ENCODE measurements around the gene BCAS3. TPM values are rescaled to one million over a fixed set of nuclear protein-coding genes. Genes with fewer than 3 reads are reported as not detected.

The BCAS3 gene
- total RNA-seq, 1 donor from 2014 or later = 38.1 TPM

DNA sequence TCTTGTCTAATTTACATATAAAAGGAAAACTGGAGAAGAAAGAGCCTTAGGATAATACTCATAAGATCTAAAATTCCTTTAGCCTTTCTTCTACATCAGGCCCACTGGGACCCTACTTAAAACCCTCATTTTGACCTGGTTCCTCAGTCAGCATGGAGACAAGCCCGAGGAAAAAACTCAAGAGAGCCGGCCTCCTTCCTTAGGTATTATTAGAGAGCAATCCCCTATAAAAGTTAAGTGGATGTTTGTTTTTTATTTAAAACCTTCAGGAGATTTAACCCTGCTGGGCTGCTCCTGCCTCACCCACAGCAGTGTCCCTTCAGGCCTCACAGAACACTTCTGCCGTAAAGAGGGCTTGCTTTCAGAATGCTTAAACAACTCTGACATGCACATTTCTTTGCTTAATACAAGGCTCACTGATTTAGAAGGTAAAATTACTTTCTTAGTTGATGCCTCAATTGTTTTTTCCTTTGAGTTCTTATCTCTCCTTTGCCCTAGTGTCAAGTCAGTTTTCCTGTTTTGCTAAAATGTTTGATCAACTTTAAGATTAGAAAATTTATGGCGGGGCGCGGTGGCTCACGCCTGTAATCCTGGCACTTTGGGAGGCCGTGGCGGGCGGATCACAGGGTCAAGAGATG lies 576.4 kb downstream of the BCAS3 start:
- H3K4me1 Mint-ChIP-seq (ENCODE audit: unreplicated experiment) = peaks cover 21% of the 10 kb centered on the region
- TF ChIP-seq, protein P1, sequence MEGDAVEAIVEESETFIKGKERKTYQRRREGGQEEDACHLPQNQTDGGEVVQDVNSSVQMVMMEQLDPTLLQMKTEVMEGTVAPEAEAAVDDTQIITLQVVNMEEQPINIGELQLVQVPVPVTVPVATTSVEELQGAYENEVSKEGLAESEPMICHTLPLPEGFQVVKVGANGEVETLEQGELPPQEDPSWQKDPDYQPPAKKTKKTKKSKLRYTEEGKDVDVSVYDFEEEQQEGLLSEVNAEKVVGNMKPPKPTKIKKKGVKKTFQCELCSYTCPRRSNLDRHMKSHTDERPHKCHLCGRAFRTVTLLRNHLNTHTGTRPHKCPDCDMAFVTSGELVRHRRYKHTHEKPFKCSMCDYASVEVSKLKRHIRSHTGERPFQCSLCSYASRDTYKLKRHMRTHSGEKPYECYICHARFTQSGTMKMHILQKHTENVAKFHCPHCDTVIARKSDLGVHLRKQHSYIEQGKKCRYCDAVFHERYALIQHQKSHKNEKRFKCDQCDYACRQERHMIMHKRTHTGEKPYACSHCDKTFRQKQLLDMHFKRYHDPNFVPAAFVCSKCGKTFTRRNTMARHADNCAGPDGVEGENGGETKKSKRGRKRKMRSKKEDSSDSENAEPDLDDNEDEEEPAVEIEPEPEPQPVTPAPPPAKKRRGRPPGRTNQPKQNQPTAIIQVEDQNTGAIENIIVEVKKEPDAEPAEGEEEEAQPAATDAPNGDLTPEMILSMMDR (IDR thresholded peaks at IDR 0.05; ENCODE audit: unreplicated experiment) = no peak
- H3K27ac Mint-ChIP-seq (ENCODE audit: unreplicated experiment) = no peak overlapping the region
- H3K27me3 Mint-ChIP-seq (ENCODE audit: unreplicated experiment) = peaks cover 2% of the 10 kb centered on the region
- H3K4me3 Mint-ChIP-seq (ENCODE audit: unreplicated experiment) = no peak overlapping the region
- no peaks in the 10 kb centered on the region for H3K9me3 Mint-ChIP-seq (ENCODE audit: unreplicated experiment)
- DNase-seq (ENCODE audit: low spot score) = no peak
- H3K36me3 Mint-ChIP-seq (ENCODE audit: low read depth, unreplicated experiment) = no peaks in the 10 kb centered on the region

DNA sequence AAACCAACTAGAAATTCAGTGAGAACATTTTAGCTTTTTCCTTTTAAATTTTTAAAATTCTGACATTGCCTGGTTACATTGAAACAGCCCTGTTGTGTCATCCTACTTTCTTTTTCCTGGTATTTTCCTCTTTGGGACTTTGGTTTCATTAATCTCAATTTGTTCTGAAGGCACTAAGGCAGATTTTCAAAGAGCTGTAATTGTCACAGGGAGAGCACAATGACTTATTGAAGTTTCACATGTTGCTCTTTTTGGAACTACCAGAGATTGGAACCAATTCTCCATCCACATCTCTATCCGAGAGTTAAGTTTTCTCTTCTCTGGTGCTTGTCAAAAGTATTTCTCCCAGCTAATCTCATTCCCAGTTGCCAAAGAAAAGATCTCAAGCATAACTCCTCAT lies 577.3 kb downstream of the BCAS3 start:
- DNase-seq (ENCODE audit: low spot score) = no peak
- Mint-ChIP-seq H3K27me3 (ENCODE audit: unreplicated experiment) (peaks cover 2% of the 10 kb centered on the region), H3K4me1 (ENCODE audit: unreplicated experiment) (peaks cover 21% of the 10 kb centered on the region), H3K36me3 (ENCODE audit: low read depth, unreplicated experiment) (no peaks in the 10 kb centered on the region), H3K4me3 (ENCODE audit: unreplicated experiment) (no peak overlapping the region), H3K9me3 (ENCODE audit: unreplicated experiment) (no peaks in the 10 kb centered on the region), H3K27ac (ENCODE audit: unreplicated experiment) (no peak overlapping the region)
- TF ChIP-seq, protein P1 (IDR thresholded peaks at IDR 0.05; ENCODE audit: unreplicated experiment) = no peak

DNA sequence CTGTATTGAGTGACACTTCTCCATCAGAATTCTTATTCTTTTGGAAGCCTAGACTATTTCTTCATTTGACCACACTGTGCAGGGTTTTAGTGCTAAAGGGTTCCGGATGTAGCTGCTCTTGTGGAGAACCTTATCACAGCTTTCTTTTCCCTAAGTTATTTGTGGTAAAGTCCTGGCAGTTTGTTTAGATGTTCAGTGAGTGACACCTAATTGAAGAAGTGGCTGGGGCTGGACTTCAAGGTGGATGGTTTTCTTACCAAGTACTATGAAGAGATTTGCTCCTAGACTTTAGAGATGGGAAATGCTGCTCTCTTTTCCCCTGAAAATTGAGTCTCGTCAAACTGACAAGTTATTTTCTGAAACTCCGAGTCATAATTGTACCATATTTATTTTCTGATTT lies 578.0 kb downstream of the BCAS3 start:
- H3K36me3 Mint-ChIP-seq (ENCODE audit: low read depth, unreplicated experiment) = no peaks in the 10 kb centered on the region
- DNase-seq (ENCODE audit: low spot score) = no peak
- TF ChIP-seq, protein P1 (IDR thresholded peaks at IDR 0.05; ENCODE audit: unreplicated experiment) = no peak
- H3K4me3 Mint-ChIP-seq (ENCODE audit: unreplicated experiment) = no peak overlapping the region
- peaks cover 2% of the 10 kb centered on the region for H3K27me3 Mint-ChIP-seq (ENCODE audit: unreplicated experiment)
- H3K9me3 Mint-ChIP-seq (ENCODE audit: unreplicated experiment) = no peaks in the 10 kb centered on the region
- H3K4me1 Mint-ChIP-seq (ENCODE audit: unreplicated experiment) = peaks cover 28% of the 10 kb centered on the region
- no peak overlapping the region for H3K27ac Mint-ChIP-seq (ENCODE audit: unreplicated experiment)

DNA sequence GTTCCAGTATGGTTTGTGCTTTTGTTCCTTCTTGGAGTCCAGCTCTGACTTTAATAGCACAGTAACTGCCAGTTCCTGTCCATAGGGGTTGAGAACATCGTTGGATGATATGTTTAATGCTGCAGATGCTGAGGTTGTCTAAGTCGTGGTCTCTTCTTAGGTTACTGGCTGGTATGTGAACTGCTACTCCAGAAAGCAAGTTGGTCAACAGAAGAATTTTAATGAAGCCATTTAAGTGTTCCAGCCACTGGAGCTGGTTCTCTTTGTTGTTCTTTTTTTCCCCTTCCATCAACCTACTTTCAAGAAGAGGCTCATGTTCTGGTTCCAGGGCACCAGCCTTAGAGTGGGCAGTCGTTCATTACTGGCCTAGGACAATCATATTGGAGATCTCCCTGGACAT lies 581.7 kb downstream of the BCAS3 start:
- DNase-seq (ENCODE audit: low spot score) = no peak
- Mint-ChIP-seq H3K27me3 (ENCODE audit: unreplicated experiment) (peaks cover under 1% of the 10 kb centered on the region), H3K4me3 (ENCODE audit: unreplicated experiment) (no peak overlapping the region), H3K36me3 (ENCODE audit: low read depth, unreplicated experiment) (no peaks in the 10 kb centered on the region), H3K27ac (ENCODE audit: unreplicated experiment) (no peak overlapping the region), H3K4me1 (ENCODE audit: unreplicated experiment) (peaks cover 11% of the 10 kb centered on the region), H3K9me3 (ENCODE audit: unreplicated experiment) (no peaks in the 10 kb centered on the region)
- TF ChIP-seq, protein P1 (IDR thresholded peaks at IDR 0.05; ENCODE audit: unreplicated experiment) = no peak

DNA sequence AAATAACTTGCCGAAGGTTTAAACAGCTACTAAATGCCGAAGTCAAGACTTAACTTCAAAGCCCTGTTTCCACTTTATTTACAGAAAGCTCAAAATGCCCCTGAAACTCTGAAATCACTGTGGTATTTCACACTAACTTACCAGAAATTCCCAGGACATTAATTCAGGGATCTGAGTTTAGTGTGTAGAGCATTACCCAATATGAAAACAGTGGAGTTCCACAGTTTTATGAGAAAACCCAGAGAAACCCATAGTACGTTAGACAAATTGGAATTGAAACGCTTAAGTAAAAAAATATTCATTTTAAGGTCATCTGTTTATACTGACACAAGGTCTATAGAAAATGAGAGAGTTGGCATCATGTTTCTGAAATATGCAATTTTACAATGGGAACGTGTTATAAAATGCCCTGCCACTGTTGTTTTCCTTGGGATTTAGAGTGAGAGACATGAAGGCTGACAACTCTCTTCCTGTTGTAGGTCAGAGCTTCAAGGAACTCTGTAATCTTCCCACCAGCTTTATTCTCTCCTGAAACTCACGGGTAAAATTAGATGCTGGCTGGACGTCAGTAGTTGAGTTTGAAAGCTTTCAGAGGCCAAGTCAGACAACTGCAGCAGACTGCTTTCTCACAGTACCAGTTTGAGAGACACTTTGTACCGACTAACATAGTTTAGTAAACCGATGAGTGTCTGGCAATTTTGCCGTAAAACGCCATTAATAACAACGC lies 582.6 kb downstream of the BCAS3 start:
- Mint-ChIP-seq H3K27ac (ENCODE audit: unreplicated experiment) (no peak overlapping the region), H3K9me3 (ENCODE audit: unreplicated experiment) (no peaks in the 10 kb centered on the region), H3K4me3 (ENCODE audit: unreplicated experiment) (no peak overlapping the region), H3K36me3 (ENCODE audit: low read depth, unreplicated experiment) (no peaks in the 10 kb centered on the region), H3K27me3 (ENCODE audit: unreplicated experiment) (no peaks in the 10 kb centered on the region), H3K4me1 (ENCODE audit: unreplicated experiment) (peaks cover 11% of the 10 kb centered on the region)
- DNase-seq (ENCODE audit: low spot score) = no peak
- TF ChIP-seq, protein P1 (IDR thresholded peaks at IDR 0.05; ENCODE audit: unreplicated experiment) = no peak
